GM12878 (cell line): ENCODE data around the gene CNIH2. TPM values are rescaled to one million over a fixed set of nuclear protein-coding genes. Genes with fewer than 3 reads are reported as not detected.

Experiments
- BCL3 ChIP-seq: IDR thresholded peaks from 2 replicates; pipeline ENCODE4 v1.6.1; 2011; ENCODE audit warnings: borderline replicate concordance, low read depth, mild to moderate bottlenecking, moderate library complexity, low read length; ENCODE audit not compliant: insufficient read depth, poor library complexity, severe bottlenecking
- CBX3 ChIP-seq: fragments of 200-600 bp; sonication (generic); IDR thresholded peaks from 2 replicates; pipeline ENCODE4 v1.6.1; 2016; ENCODE audit warnings: low read depth, borderline replicate concordance
- CHD2 ChIP-seq: IDR thresholded peaks from 2 replicates; pipeline ENCODE4 v1.6.1; 2011; ENCODE audit warnings: low read depth, low read length, improper control_type of control experiment, borderline replicate concordance
- CHD4 ChIP-seq: fragments of 200-600 bp; sonication (generic); IDR thresholded peaks from 2 replicates; pipeline ENCODE4 v1.6.1; 2016; ENCODE audit warnings: mild to moderate bottlenecking
- KAT2A ChIP-seq: conservative IDR thresholded peaks from 2 replicates; pipeline ENCODE4 v1.6.1; 2011; ENCODE audit warnings: low read depth, low read length; ENCODE audit not compliant: control insufficient read depth
- STAT3 ChIP-seq: IDR thresholded peaks from 2 replicates; pipeline ENCODE4 v1.6.1; 2011; ENCODE audit warnings: low read depth, low read length, improper control_type of control experiment
- TAF1 ChIP-seq: IDR thresholded peaks from 2 replicates; pipeline ENCODE4 v1.6.1; 2011; ENCODE audit warnings: mild to moderate bottlenecking, low read depth, low read length, borderline replicate concordance
- YY1 ChIP-seq: IDR thresholded peaks from 2 replicates; pipeline ENCODE4 v1.6.1; 2011; ENCODE audit warnings: low read depth, mild to moderate bottlenecking, low read length
- ZBTB11 ChIP-seq: fragments of 450-650 bp; formaldehyde crosslinking; IDR thresholded peaks from 2 replicates; pipeline ENCODE4 v1.5.0; 2022; ENCODE audit warnings: mild to moderate bottlenecking, missing genetic modification characterization
- ZNF622 ChIP-seq: fragments of 450-650 bp; IDR thresholded peaks from 2 replicates; pipeline ENCODE4 v1.6.1; 2017; ENCODE audit warnings: mild to moderate bottlenecking, inconsistent platforms
- ZNF687 ChIP-seq: fragments of 450-650 bp; IDR thresholded peaks from 2 replicates; pipeline ENCODE4 v1.6.1; 2017; ENCODE audit warnings: mild to moderate bottlenecking, moderate library complexity
- polyA plus RNA-seq, 11 experiments: library from polyadenylated mRNA; depleted of rRNA in 4 of 11; unstranded in 6 of 11; stranded (reverse) in 5 of 11; fragments of >200 nt; fragmentation: Nextera tagmentation in 4 of 11; fragmentation: Illumina TruSeq in 1 of 11; extraction: Ambion mirVana in 4 of 11; extraction: Trizol in 1 of 11; gene quantifications; 1 replicate in 1 of 11; 2 replicates in 10 of 11; pipeline versions ENCODE4 v1.2.1 to v1.2.3, GENCODE V29; 2011 to 2016; ENCODE audit warnings: inconsistent platforms in 2 of 11, missing spikeins in 2 of 11, low read depth in 1 of 11
- total RNA-seq, 4 experiments: library from RNA; depleted of rRNA in 3 of 4; stranded (reverse); fragments of >200 nt in 3 of 4; fragmentation: Illumina TruSeq in 1 of 4; extraction: Trizol in 1 of 4; gene quantifications; 2 replicates each; pipeline versions ENCODE4 v1.2.1 to v1.2.3, GENCODE V29; 2013 to 2021
- TF ChIP-seq, protein P1 (sequence below): fragments of 450-650 bp; formaldehyde crosslinking; IDR thresholded peaks from 2 replicates; pipeline ENCODE4 v1.4.0; 2022; ENCODE audit warnings: mild to moderate bottlenecking, moderate library complexity
- TF ChIP-seq, protein P2 (sequence below): fragments of 450-650 bp; conservative IDR thresholded peaks from 2 replicates; pipeline ENCODE4 v1.6.1; 2017; ENCODE audit warnings: mild to moderate bottlenecking, moderate library complexity

CNIH2 gene
- total and polyA plus RNA-seq, 10 of the 15 experiments (the other 5 are each of a cell fraction or from before 2014, with no cell fraction given): 0.07 to 1.3 (median 0.68) TPM; not detected in 2

- TF ChIP-seq ZNF687: no peak
- no peak for TF ChIP-seq CBX3
- no peak for TF ChIP-seq BCL3
- no peak for TF ChIP-seq CHD2
- TF ChIP-seq CHD4: no peak
- no peak for TF ChIP-seq ZBTB11 (CRISPR knock-in tag)
- TF ChIP-seq STAT3: no peak
- TF ChIP-seq ZNF622: no peak
- TF ChIP-seq, protein P1, sequence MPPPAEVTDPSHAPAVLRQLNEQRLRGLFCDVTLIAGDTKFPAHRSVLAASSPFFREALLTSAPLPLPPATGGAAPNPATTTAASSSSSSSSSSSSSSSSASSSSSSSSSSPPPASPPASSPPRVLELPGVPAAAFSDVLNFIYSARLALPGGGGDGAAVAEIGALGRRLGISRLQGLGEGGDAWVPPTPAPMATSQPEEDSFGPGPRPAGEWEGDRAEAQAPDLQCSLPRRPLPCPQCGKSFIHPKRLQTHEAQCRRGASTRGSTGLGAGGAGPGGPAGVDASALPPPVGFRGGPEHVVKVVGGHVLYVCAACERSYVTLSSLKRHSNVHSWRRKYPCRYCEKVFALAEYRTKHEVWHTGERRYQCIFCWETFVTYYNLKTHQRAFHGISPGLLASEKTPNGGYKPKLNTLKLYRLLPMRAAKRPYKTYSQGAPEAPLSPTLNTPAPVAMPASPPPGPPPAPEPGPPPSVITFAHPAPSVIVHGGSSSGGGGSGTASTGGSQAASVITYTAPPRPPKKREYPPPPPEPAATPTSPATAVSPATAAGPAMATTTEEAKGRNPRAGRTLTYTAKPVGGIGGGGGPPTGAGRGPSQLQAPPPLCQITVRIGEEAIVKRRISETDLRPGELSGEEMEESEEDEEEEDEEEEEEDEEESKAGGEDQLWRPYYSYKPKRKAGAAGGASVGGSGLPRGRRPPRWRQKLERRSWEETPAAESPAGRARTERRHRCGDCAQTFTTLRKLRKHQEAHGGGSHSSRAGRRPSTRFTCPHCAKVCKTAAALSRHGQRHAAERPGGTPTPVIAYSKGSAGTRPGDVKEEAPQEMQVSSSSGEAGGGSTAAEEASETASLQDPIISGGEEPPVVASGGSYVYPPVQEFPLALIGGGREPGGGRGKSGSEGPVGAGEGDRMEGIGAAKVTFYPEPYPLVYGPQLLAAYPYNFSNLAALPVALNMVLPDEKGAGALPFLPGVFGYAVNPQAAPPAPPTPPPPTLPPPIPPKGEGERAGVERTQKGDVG (CRISPR knock-in tag): no peak
- no peak for TF ChIP-seq KAT2A
- TF ChIP-seq YY1: no peak
- no peak for TF ChIP-seq TAF1
- TF ChIP-seq, protein P2, sequence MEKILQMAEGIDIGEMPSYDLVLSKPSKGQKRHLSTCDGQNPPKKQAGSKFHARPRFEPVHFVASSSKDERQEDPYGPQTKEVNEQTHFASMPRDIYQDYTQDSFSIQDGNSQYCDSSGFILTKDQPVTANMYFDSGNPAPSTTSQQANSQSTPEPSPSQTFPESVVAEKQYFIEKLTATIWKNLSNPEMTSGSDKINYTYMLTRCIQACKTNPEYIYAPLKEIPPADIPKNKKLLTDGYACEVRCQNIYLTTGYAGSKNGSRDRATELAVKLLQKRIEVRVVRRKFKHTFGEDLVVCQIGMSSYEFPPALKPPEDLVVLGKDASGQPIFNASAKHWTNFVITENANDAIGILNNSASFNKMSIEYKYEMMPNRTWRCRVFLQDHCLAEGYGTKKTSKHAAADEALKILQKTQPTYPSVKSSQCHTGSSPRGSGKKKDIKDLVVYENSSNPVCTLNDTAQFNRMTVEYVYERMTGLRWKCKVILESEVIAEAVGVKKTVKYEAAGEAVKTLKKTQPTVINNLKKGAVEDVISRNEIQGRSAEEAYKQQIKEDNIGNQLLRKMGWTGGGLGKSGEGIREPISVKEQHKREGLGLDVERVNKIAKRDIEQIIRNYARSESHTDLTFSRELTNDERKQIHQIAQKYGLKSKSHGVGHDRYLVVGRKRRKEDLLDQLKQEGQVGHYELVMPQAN: no peak
Measured at GRCh38 chr11:66274219-66274618, 3.8 kb upstream of the CNIH2 start (continued).
